GM12878 (cell line): ENCODE data around the gene BRI3BP. TPM values are rescaled to one million over a fixed set of nuclear protein-coding genes. Genes with fewer than 3 reads are reported as not detected.

Source experiments
- CREB1 ChIP-seq: IDR thresholded peaks from 2 replicates; pipeline ENCODE4 v1.6.1; 2012; ENCODE audit warnings: low read depth, mild to moderate bottlenecking, inconsistent platforms
- ELK1 ChIP-seq: IDR thresholded peaks from 2 replicates; pipeline ENCODE4 v1.6.1; 2012; ENCODE audit warnings: low read depth, low read length, improper control_type of control experiment
- GATAD2B ChIP-seq: fragments of 450-650 bp; conservative IDR thresholded peaks from 2 replicates; pipeline ENCODE4 v1.6.1; 2017; ENCODE audit warnings: low read depth, mild to moderate bottlenecking, moderate library complexity
- PAX8 ChIP-seq: fragments of 450-650 bp; IDR thresholded peaks from 2 replicates; pipeline ENCODE4 v1.6.1; 2017; ENCODE audit warnings: mild to moderate bottlenecking, moderate library complexity
- POLR2AphosphoS5 ChIP-seq: IDR thresholded peaks from 2 replicates; pipeline ENCODE4 v1.6.1; 2011; ENCODE audit warnings: mild to moderate bottlenecking, low read length, inconsistent platforms
- ZNF217 ChIP-seq: fragments of 450-650 bp; IDR thresholded peaks from 2 replicates; pipeline ENCODE4 v1.6.1; 2017; ENCODE audit warnings: antibody characterized with exemption, mild to moderate bottlenecking
- polyA plus RNA-seq, 11 experiments: library from polyadenylated mRNA; depleted of rRNA in 4 of 11; unstranded in 6 of 11; stranded (reverse) in 5 of 11; fragments of >200 nt; fragmentation: Nextera tagmentation in 4 of 11; fragmentation: Illumina TruSeq in 1 of 11; extraction: Ambion mirVana in 4 of 11; extraction: Trizol in 1 of 11; gene quantifications; 1 replicate in 1 of 11; 2 replicates in 10 of 11; pipeline versions ENCODE4 v1.2.1 to v1.2.3, GENCODE V29; 2011 to 2016; ENCODE audit warnings: inconsistent platforms in 2 of 11, missing spikeins in 2 of 11, low read depth in 1 of 11
- total RNA-seq, 4 experiments: library from RNA; depleted of rRNA in 3 of 4; stranded (reverse); fragments of >200 nt in 3 of 4; fragmentation: Illumina TruSeq in 1 of 4; extraction: Trizol in 1 of 4; gene quantifications; 2 replicates each; pipeline versions ENCODE4 v1.2.1 to v1.2.3, GENCODE V29; 2013 to 2021
- TF ChIP-seq, protein P1 (sequence below): IDR thresholded peaks from 2 replicates; pipeline ENCODE4 v1.6.1; 2012; ENCODE audit warnings: mild to moderate bottlenecking, low read depth, low read length

Gene BRI3BP
- total and polyA plus RNA-seq, 10 of the 15 experiments (the other 5 are each of a cell fraction or from before 2014, with no cell fraction given), result 11.5 to 37.0 (median 28.5) TPM

- TF ChIP-seq, protein P1, sequence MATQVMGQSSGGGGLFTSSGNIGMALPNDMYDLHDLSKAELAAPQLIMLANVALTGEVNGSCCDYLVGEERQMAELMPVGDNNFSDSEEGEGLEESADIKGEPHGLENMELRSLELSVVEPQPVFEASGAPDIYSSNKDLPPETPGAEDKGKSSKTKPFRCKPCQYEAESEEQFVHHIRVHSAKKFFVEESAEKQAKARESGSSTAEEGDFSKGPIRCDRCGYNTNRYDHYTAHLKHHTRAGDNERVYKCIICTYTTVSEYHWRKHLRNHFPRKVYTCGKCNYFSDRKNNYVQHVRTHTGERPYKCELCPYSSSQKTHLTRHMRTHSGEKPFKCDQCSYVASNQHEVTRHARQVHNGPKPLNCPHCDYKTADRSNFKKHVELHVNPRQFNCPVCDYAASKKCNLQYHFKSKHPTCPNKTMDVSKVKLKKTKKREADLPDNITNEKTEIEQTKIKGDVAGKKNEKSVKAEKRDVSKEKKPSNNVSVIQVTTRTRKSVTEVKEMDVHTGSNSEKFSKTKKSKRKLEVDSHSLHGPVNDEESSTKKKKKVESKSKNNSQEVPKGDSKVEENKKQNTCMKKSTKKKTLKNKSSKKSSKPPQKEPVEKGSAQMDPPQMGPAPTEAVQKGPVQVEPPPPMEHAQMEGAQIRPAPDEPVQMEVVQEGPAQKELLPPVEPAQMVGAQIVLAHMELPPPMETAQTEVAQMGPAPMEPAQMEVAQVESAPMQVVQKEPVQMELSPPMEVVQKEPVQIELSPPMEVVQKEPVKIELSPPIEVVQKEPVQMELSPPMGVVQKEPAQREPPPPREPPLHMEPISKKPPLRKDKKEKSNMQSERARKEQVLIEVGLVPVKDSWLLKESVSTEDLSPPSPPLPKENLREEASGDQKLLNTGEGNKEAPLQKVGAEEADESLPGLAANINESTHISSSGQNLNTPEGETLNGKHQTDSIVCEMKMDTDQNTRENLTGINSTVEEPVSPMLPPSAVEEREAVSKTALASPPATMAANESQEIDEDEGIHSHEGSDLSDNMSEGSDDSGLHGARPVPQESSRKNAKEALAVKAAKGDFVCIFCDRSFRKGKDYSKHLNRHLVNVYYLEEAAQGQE, result no peak
- TF ChIP-seq PAX8 (no peak), GATAD2B (peak; percentile 56; the same call in 1 of the 2 replicates), POLR2AphosphoS5 (peak; percentile 50; the same call in 1 of the 2 replicates), ELK1 (no peak), ZNF217 (no peak), CREB1 (no peak)
Measured at GRCh38 chr12:125065021-125065918, 71.8 kb downstream of the BRI3BP start, which contains the start of gene AACS (continued).
